GM19238 (cell line): ENCODE results near the gene ENHO.

ENCODE experiments used
- DNase-seq: peaks from one replicate; pipeline ENCODE4 v3.0.0; 2011; ENCODE audit warnings: low spot score; ENCODE audit not compliant: insufficient read length

The ENHO gene

GRCh38 chr9:34555936-34556525 is 33.2 kb upstream of the ENHO start:
- DNase-seq = no peak

- no peak for DNase-seq
These were observed 32.7 kb upstream of the ENHO start for GRCh38 chr9:34555500-34555899.

- DNase-seq = no peak
These were observed 32.2 kb upstream of the ENHO start for GRCh38 chr9:34555002-34555348.

- DNase-seq = no peak
These were observed 31.6 kb upstream of the ENHO start for GRCh38 chr9:34554211-34555001.

- no peak for DNase-seq
These were observed 30.8 kb upstream of the ENHO start for GRCh38 chr9:34553511-34554021.

- no peak for DNase-seq
These were observed 30.2 kb upstream of the ENHO start for GRCh38 chr9:34552986-34553385.

GRCh38 chr9:34552606-34552981 is 29.8 kb upstream of the ENHO start:
- no peak for DNase-seq

- no peak for DNase-seq
These were observed 29.2 kb upstream of the ENHO start for GRCh38 chr9:34551751-34552605.

- DNase-seq = no peak
These were observed 28.0 kb upstream of the ENHO start for GRCh38 chr9:34550681-34551270.

- DNase-seq = no peak
These were observed 27.4 kb upstream of the ENHO start for GRCh38 chr9:34550016-34550680.

- no peak for DNase-seq
These were observed 26.6 kb upstream of the ENHO start for GRCh38 chr9:34549407-34549732.

- DNase-seq = no peak
These were observed 25.3 kb upstream of the ENHO start for GRCh38 chr9:34547960-34548611.

- DNase-seq = no peak
These were observed 24.3 kb upstream of the ENHO start for GRCh38 chr9:34546834-34547827.

GRCh38 chr9:34546102-34546833 is 23.5 kb upstream of the ENHO start:
- DNase-seq = no peak

- no peak for DNase-seq
These were observed 22.7 kb upstream of the ENHO start for GRCh38 chr9:34545497-34545896.

- no peak for DNase-seq
These were observed 21.2 kb upstream of the ENHO start for GRCh38 chr9:34544035-34544434.

GRCh38 chr9:34541540-34541939 is 18.8 kb upstream of the ENHO start:
- DNase-seq = no peak

- no peak for DNase-seq
These were observed 18.0 kb upstream of the ENHO start for GRCh38 chr9:34540827-34541226.

GRCh38 chr9:34536685-34537084 is 13.9 kb upstream of the ENHO start:
- DNase-seq = no peak
